IMR-90 (cell line): ENCODE results near the gene GPHA2. TPM values are rescaled to one million over a fixed set of nuclear protein-coding genes. Genes with fewer than 3 reads are reported as not detected.

ENCODE experiments used
- ATAC-seq: fragments of 200-7000 bp; cut with Tn5 transposase; 2 replicates; pipeline ENCODE4 v1.9.1; 2020; ENCODE audit warnings: low read depth, mild to moderate bottlenecking, moderate library complexity
- BruUV-seq: library from RNA; stranded (reverse); fragments of 400-500 nt; replicated peaks from 2 replicates; lab custom pipeline; 2021; lab: Mats Ljungman, UMichigan
- CTCF ChIA-PET: fragments of 300-600 bp; formaldehyde crosslinking; extraction: SDS; loops from one replicate; lab custom pipeline; 2021; ENCODE audit warnings: antibody characterized with exemption; lab: Yijun Ruan, JAX
- POLR2A ChIA-PET: fragments of 300-600 bp; sonication (Branson Sonifier 250); formaldehyde crosslinking; loops from one replicate; lab custom pipeline; 2022; ENCODE audit warnings: antibody characterized with exemption; ENCODE audit not compliant: unreplicated experiment; lab: Charles Lee
- DNase-seq: peaks from one replicate; pipeline ENCODE4 v3.0.0; 2013
- H2AFZ ChIP-seq: replicated peaks from 2 replicates; pipeline ENCODE3; 2013; ENCODE audit warnings: low read length, mild to moderate bottlenecking; ENCODE audit not compliant: poor library complexity
- H2AK5ac ChIP-seq: 2 replicates; pipeline ENCODE4 v1.6.1; 2013; ENCODE audit warnings: low read depth, low read length, inconsistent platforms
- H2AK9ac ChIP-seq: replicated peaks from 2 replicates; pipeline ENCODE3; 2013; ENCODE audit warnings: mild to moderate bottlenecking, low read depth, low read length, moderate library complexity; ENCODE audit not compliant: poor library complexity
- H2BK120ac ChIP-seq: 2 replicates; pipeline ENCODE4 v1.6.1; 2013; ENCODE audit warnings: low read depth, low read length, inconsistent platforms
- H2BK15ac ChIP-seq: 3 replicates; pipeline ENCODE4 v1.6.1; 2013; ENCODE audit warnings: low read depth, low read length, inconsistent platforms
- H2BK20ac ChIP-seq: 2 replicates; pipeline ENCODE4 v1.6.1; 2013; ENCODE audit warnings: low read depth, mild to moderate bottlenecking, inconsistent platforms, low read length, moderate library complexity
- H2BK5ac ChIP-seq: 2 replicates; pipeline ENCODE4 v1.6.1; 2013; ENCODE audit warnings: mild to moderate bottlenecking, low read depth, low read length, inconsistent platforms; ENCODE audit not compliant: poor library complexity, severe bottlenecking
- H3K14ac ChIP-seq: replicated peaks from 2 replicates; pipeline ENCODE4 v1.6.1; 2013; ENCODE audit warnings: low read depth, low read length, inconsistent platforms
- H3K18ac ChIP-seq: 2 replicates; pipeline ENCODE4 v1.6.1; 2013; ENCODE audit warnings: low read depth, low read length, control low read depth
- H3K23ac ChIP-seq: 2 replicates; pipeline ENCODE4 v1.6.1; 2013; ENCODE audit warnings: low read depth, low read length, inconsistent platforms
- H3K27ac ChIP-seq: 2 replicates; pipeline ENCODE4 v1.5.1; 2013; ENCODE audit warnings: mild to moderate bottlenecking, control low read depth, low read length; ENCODE audit not compliant: insufficient read depth
- H3K27me3 ChIP-seq: 2 replicates; pipeline ENCODE4 v1.6.1; 2013; ENCODE audit warnings: low read length; ENCODE audit not compliant: control insufficient read depth, insufficient read depth
- H3K36me3 ChIP-seq: 2 replicates; pipeline ENCODE4 v1.6.1; 2013; ENCODE audit warnings: low read length, mixed read lengths; ENCODE audit not compliant: control insufficient read depth, insufficient read depth
- H3K4ac ChIP-seq: 2 replicates; pipeline ENCODE4 v1.6.1; 2013; ENCODE audit warnings: low read depth, low read length, inconsistent platforms
- H3K4me1 ChIP-seq: 2 replicates; pipeline ENCODE4 v1.6.1; 2013; ENCODE audit warnings: low read length, mixed read lengths; ENCODE audit not compliant: control insufficient read depth, insufficient read depth
- H3K4me2 ChIP-seq: 2 replicates; pipeline ENCODE4 v1.6.1; 2013; ENCODE audit warnings: low read depth, mild to moderate bottlenecking, control low read depth, low read length, moderate library complexity
- H3K4me3 ChIP-seq: 2 replicates; pipeline ENCODE4 v1.5.1; 2013; ENCODE audit warnings: low read depth, mild to moderate bottlenecking, control low read depth, low read length, moderate library complexity; ENCODE audit not compliant: insufficient read depth
- H3K56ac ChIP-seq: 2 replicates; pipeline ENCODE4 v1.6.1; 2013; ENCODE audit warnings: low read length, inconsistent platforms; ENCODE audit not compliant: insufficient read depth; ENCODE audit errors: extremely low read depth
- H3K79me1 ChIP-seq, 2 experiments: 2 replicates each; pipeline ENCODE4 v1.6.1; 2013; ENCODE audit warnings: low read length in 2 of 2, inconsistent platforms in 1 of 2, low read depth in 1 of 2
- H3K9ac ChIP-seq: 2 replicates; pipeline ENCODE4 v1.6.1; 2013; ENCODE audit warnings: low read depth, low read length, control low read depth
- H3K9me1 ChIP-seq: 2 replicates; pipeline ENCODE4 v1.6.1; 2013; ENCODE audit warnings: low read length, inconsistent platforms; ENCODE audit not compliant: insufficient read depth
- H3K9me3 ChIP-seq: 2 replicates; pipeline ENCODE4 v1.6.1; 2013; ENCODE audit warnings: low read length; ENCODE audit not compliant: control insufficient read depth, insufficient read depth
- H4K20me1 ChIP-seq: 2 replicates; pipeline ENCODE4 v1.6.1; 2013; ENCODE audit warnings: low read length, inconsistent platforms; ENCODE audit not compliant: insufficient read depth
- H4K5ac ChIP-seq: 2 replicates; pipeline ENCODE4 v1.6.1; 2013; ENCODE audit warnings: mild to moderate bottlenecking, low read depth, low read length, control low read depth
- H4K8ac ChIP-seq, 2 experiments: 2 replicates each; pipeline ENCODE4 v1.6.1; 2013; ENCODE audit warnings: low read depth in 2 of 2, low read length in 2 of 2, control low read depth in 1 of 2, inconsistent platforms in 1 of 2
- H4K91ac ChIP-seq: 2 replicates; pipeline ENCODE4 v1.6.1; 2013; ENCODE audit warnings: low read depth, low read length, inconsistent platforms; ENCODE audit not compliant: insufficient read depth
- WGBS, 2 experiments: methylation state at CpG; one replicate each; pipeline versions ENCODE4 v1.1.5 to v1.1.7; 2013; ENCODE audit warnings: missing lambda C conversion rate in 2 of 2; ENCODE audit not compliant: insufficient read length in 1 of 2; ENCODE audit errors: extremely low coverage in 2 of 2; 5-methylcytosine and 5-hydroxymethylcytosine counted together
- dilution Hi-C: fragments of 300-500 bp; cut with HindIII; formaldehyde crosslinking; loops from one replicate; pipeline ENCODE4 v1.14.3; 2018; ENCODE audit warnings: low sequenced_read_pairs; ENCODE audit not compliant: unreplicated experiment
- in situ Hi-C: fragments of 300-500 bp; cut with MboI; formaldehyde crosslinking; loops from 3 replicates; pipeline ENCODE4 v1.14.3; 2019; ENCODE audit warnings: low sequenced_read_pairs, inconsistent platforms, mixed read lengths
- intact Hi-C: fragments of 100-400 bp; cut with micrococcal nuclease; formaldehyde crosslinking; loops from 2 replicates; pipeline ENCODE4 v1.10.0; 2022
- polyA plus RNA-seq, 3 experiments: library from polyadenylated mRNA; depleted of rRNA; stranded (reverse); fragments of >200 nt; gene quantifications; 2 replicates each; pipeline ENCODE4 v1.2.3, GENCODE V29; 2012; ENCODE audit warnings: low replicate concordance in 1 of 3
- total RNA-seq: library from RNA; depleted of rRNA; stranded (reverse); fragments of >200 nt; gene quantifications from 2 replicates; pipeline ENCODE4 v1.2.3, GENCODE V29; 2012
- TF ChIP-seq, protein P1 (sequence below): fragments of 150-350 bp; IDR thresholded peaks from 2 replicates; pipeline ENCODE4 v1.6.1; 2016; ENCODE audit warnings: low read depth, mild to moderate bottlenecking, low read length, moderate library complexity, borderline replicate concordance

The GPHA2 gene
- total and polyA plus RNA-seq, 2 of the 4 experiments (the other 2 are of a cell fraction): not detected

GRCh38 chr11:64917663-64917995 is 18.1 kb downstream of the GPHA2 start:
- peak overlapping the region; percentile 56 for H2AFZ ChIP-seq
- no peak overlapping the region for H2BK20ac ChIP-seq
- H2BK5ac ChIP-seq: peak overlapping the region; percentile 71
- H3K27ac ChIP-seq: peak overlapping the region; percentile 62; the same call in 1 of the 2 replicates
- peaks cover 11% of the 10 kb centered on the region for H3K36me3 ChIP-seq
- no peak for DNase-seq
- peak overlapping the region; percentile 61 for H4K5ac ChIP-seq
- peak overlapping the region; percentile 6; the same call in 1 of the 2 replicates for H4K91ac ChIP-seq
- no peaks in the 10 kb centered on the region for H3K9me3 ChIP-seq
- peak overlapping the region; percentile 29 for H2AK9ac ChIP-seq
- H3K4me1 ChIP-seq: peaks cover 7% of the 10 kb centered on the region
- no CpG with 5 or more reads among the region's 6 CpGs for WGBS, 2 experiments
- in situ Hi-C loops (no loop called here), dilution Hi-C loops (no loop called here), intact Hi-C loops (loop anchor here (2.0 to 5.0 kb wide), 2 partner anchors 63 to 180 kb away; partner anchors contain the start of gene VPS51)
- BruUV-seq: no TSS peak
- H2BK120ac ChIP-seq: peak overlapping the region; percentile 22; the same call in 1 of the 2 replicates
- H3K27me3 ChIP-seq: no peaks in the 10 kb centered on the region
- peaks cover 7 to 26% of the 10 kb centered on the region in 2 experiments for H3K79me1 ChIP-seq
- H3K9ac ChIP-seq: peak overlapping the region; percentile 80
- H3K56ac ChIP-seq: peak overlapping the region; percentile 74
- TF ChIP-seq, protein P1, sequence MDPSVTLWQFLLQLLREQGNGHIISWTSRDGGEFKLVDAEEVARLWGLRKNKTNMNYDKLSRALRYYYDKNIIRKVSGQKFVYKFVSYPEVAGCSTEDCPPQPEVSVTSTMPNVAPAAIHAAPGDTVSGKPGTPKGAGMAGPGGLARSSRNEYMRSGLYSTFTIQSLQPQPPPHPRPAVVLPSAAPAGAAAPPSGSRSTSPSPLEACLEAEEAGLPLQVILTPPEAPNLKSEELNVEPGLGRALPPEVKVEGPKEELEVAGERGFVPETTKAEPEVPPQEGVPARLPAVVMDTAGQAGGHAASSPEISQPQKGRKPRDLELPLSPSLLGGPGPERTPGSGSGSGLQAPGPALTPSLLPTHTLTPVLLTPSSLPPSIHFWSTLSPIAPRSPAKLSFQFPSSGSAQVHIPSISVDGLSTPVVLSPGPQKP: no peak
- H2BK15ac ChIP-seq: no peak overlapping the region
- POLR2A ChIA-PET: no interaction called here
- no peaks in the 10 kb centered on the region for H3K9me1 ChIP-seq
- ATAC-seq: no peak
- H4K8ac ChIP-seq: peak overlapping the region; percentile 13 to 90; a peak in 3 of 4 replicates
- H3K18ac ChIP-seq: peak overlapping the region; percentile 14; the same call in 1 of the 2 replicates
- peak overlapping the region; percentile 41 for H3K4me3 ChIP-seq
- peak overlapping the region; percentile 81 for H3K4ac ChIP-seq
- peak overlapping the region; percentile 20; the same call in 1 of the 2 replicates for H3K23ac ChIP-seq
- H2AK5ac ChIP-seq: 0 out of 2 replicates have a peak overlapping the region, but pooled peaks have one; percentile 10
- CTCF ChIA-PET: no interaction called here
- H3K4me2 ChIP-seq: peak overlapping the region; percentile 80
- no peaks in the 10 kb centered on the region; the same call in 1 of the 2 replicates for H4K20me1 ChIP-seq
- peak overlapping the region; percentile 49 for H3K14ac ChIP-seq
